HEK293 (cell line): ENCODE measurements around the gene ZNF565.

Source experiments
- FEZF1 ChIP-seq: fragments of 450-650 bp; formaldehyde crosslinking; IDR thresholded peaks from 2 replicates; pipeline ENCODE4 v1.5.1; 2016; ENCODE audit warnings: missing biosample characterization, missing genetic modification characterization
- GLI2 ChIP-seq: fragments of 450-650 bp; formaldehyde crosslinking; IDR thresholded peaks from 2 replicates; pipeline ENCODE4; 2017; ENCODE audit warnings: missing biosample characterization, missing genetic modification characterization, low read depth, borderline replicate concordance
- HOXA7 ChIP-seq: sonication (generic); formaldehyde crosslinking; IDR thresholded peaks from 2 replicates; pipeline ENCODE4 v1.8.1; 2022; ENCODE audit warnings: missing genetic modification reagents, borderline replicate concordance
- HOXD13 ChIP-seq: sonication (generic); formaldehyde crosslinking; IDR thresholded peaks from 2 replicates; pipeline ENCODE4 v1.8.0; 2022; ENCODE audit warnings: missing genetic modification reagents, borderline replicate concordance
- KLF7 ChIP-seq: fragments of 450-650 bp; formaldehyde crosslinking; IDR thresholded peaks from 2 replicates; pipeline ENCODE4 v1.5.1; 2016; ENCODE audit warnings: missing biosample characterization, missing genetic modification characterization, borderline replicate concordance
- SETDB1 ChIP-seq: IDR thresholded peaks from one replicate; pipeline ENCODE4 v1.6.1; 2017; ENCODE audit warnings: mild to moderate bottlenecking, low read length, moderate library complexity, mixed read lengths; ENCODE audit not compliant: insufficient read length
- SP2 ChIP-seq: fragments of 450-650 bp; formaldehyde crosslinking; IDR thresholded peaks from 2 replicates; pipeline ENCODE4 v1.5.1; 2016; ENCODE audit warnings: missing biosample characterization, missing genetic modification characterization
- TRIM28 ChIP-seq: IDR thresholded peaks from 2 replicates; pipeline ENCODE4 v1.6.1; 2011; ENCODE audit warnings: low read length, control low read depth, borderline replicate concordance
- ZBTB20 ChIP-seq: fragments of 450-650 bp; formaldehyde crosslinking; IDR thresholded peaks from 2 replicates; pipeline ENCODE4 v1.5.1; 2016; ENCODE audit warnings: missing biosample characterization, missing genetic modification characterization
- ZNF133 ChIP-seq: fragments of 450-650 bp; formaldehyde crosslinking; IDR thresholded peaks from 2 replicates; pipeline ENCODE4 v1.5.1; 2016; ENCODE audit warnings: missing biosample characterization, missing genetic modification characterization
- ZNF140 ChIP-seq: fragments of 450-650 bp; formaldehyde crosslinking; IDR thresholded peaks from 2 replicates; pipeline ENCODE4 v1.5.1; 2016; ENCODE audit warnings: missing biosample characterization, missing genetic modification characterization
- ZNF19 ChIP-seq: fragments of 450-650 bp; formaldehyde crosslinking; IDR thresholded peaks from 2 replicates; pipeline ENCODE4; 2016; ENCODE audit warnings: missing biosample characterization, missing genetic modification characterization, low read depth
- ZNF239 ChIP-seq: fragments of 450-650 bp; formaldehyde crosslinking; IDR thresholded peaks from 2 replicates; pipeline ENCODE4 v1.5.1; 2016; ENCODE audit warnings: missing biosample characterization, missing genetic modification characterization
- ZNF354C ChIP-seq: fragments of 450-650 bp; formaldehyde crosslinking; IDR thresholded peaks from 2 replicates; pipeline ENCODE4 v1.5.1; 2016; ENCODE audit warnings: missing biosample characterization, missing genetic modification characterization, low read depth, borderline replicate concordance
- ZNF37A ChIP-seq: fragments of 450-650 bp; IDR thresholded peaks from 2 replicates; pipeline ENCODE4 v1.5.1; 2018; ENCODE audit warnings: missing biosample characterization, missing genetic modification characterization
- ZNF404 ChIP-seq: fragments of 450-650 bp; formaldehyde crosslinking; IDR thresholded peaks from 2 replicates; pipeline ENCODE4 v1.5.1; 2017; ENCODE audit warnings: missing biosample characterization, missing genetic modification characterization
- ZNF416 ChIP-seq: fragments of 450-650 bp; formaldehyde crosslinking; IDR thresholded peaks from 2 replicates; pipeline ENCODE4 v1.5.1; 2016; ENCODE audit warnings: missing biosample characterization, missing genetic modification characterization
- ZNF433 ChIP-seq: fragments of 450-650 bp; formaldehyde crosslinking; IDR thresholded peaks from 2 replicates; pipeline ENCODE4 v1.5.1; 2016; ENCODE audit warnings: missing biosample characterization, missing genetic modification characterization, low read depth
- ZNF514 ChIP-seq: fragments of 450-650 bp; formaldehyde crosslinking; IDR thresholded peaks from 2 replicates; pipeline ENCODE4 v1.5.1; 2016; ENCODE audit warnings: missing biosample characterization, missing genetic modification characterization
- ZNF529 ChIP-seq: fragments of 450-650 bp; formaldehyde crosslinking; IDR thresholded peaks from 2 replicates; pipeline ENCODE4 v1.5.1; 2017; ENCODE audit warnings: missing genetic modification characterization, missing biosample characterization; ENCODE audit not compliant: insufficient replicate concordance
- ZNF560 ChIP-seq: fragments of 450-650 bp; formaldehyde crosslinking; IDR thresholded peaks from 2 replicates; pipeline ENCODE4 v1.5.1; 2017; ENCODE audit warnings: missing biosample characterization, missing genetic modification characterization, borderline replicate concordance
- ZNF571 ChIP-seq: fragments of 450-650 bp; formaldehyde crosslinking; IDR thresholded peaks from 2 replicates; pipeline ENCODE4 v1.5.0; 2017; ENCODE audit warnings: missing biosample characterization, missing genetic modification characterization
- ZNF626 ChIP-seq: fragments of 450-650 bp; sonication (Bioruptor Pico); formaldehyde crosslinking; IDR thresholded peaks from 2 replicates; pipeline ENCODE4 v1.5.1; 2018; ENCODE audit warnings: missing biosample characterization, missing genetic modification characterization, inconsistent platforms
- ZNF664 ChIP-seq: fragments of 450-650 bp; formaldehyde crosslinking; IDR thresholded peaks from 2 replicates; pipeline ENCODE4 v1.5.1; 2016; ENCODE audit warnings: missing biosample characterization, missing genetic modification characterization
- ZNF677 ChIP-seq: fragments of 450-650 bp; IDR thresholded peaks from 2 replicates; pipeline ENCODE4 v1.5.0; 2018; ENCODE audit warnings: missing biosample characterization, mild to moderate bottlenecking, missing genetic modification characterization, moderate library complexity
- ZNF76 ChIP-seq: fragments of 450-650 bp; formaldehyde crosslinking; IDR thresholded peaks from 2 replicates; pipeline ENCODE4; 2016; ENCODE audit warnings: low read depth, missing biosample characterization, missing genetic modification characterization, borderline replicate concordance
- ZNF785 ChIP-seq: fragments of 450-650 bp; formaldehyde crosslinking; IDR thresholded peaks from 2 replicates; pipeline ENCODE4 v1.5.1; 2016; ENCODE audit warnings: missing biosample characterization, missing genetic modification characterization
- ZSCAN23 ChIP-seq: fragments of 450-650 bp; formaldehyde crosslinking; IDR thresholded peaks from 2 replicates; pipeline ENCODE4 v1.5.1; 2016; ENCODE audit warnings: missing biosample characterization, missing genetic modification characterization
- TF ChIP-seq, protein P1 (sequence below): fragments of 450-650 bp; formaldehyde crosslinking; IDR thresholded peaks from 2 replicates; pipeline ENCODE4 v1.5.1; 2016; ENCODE audit warnings: missing biosample characterization, missing genetic modification characterization, low read depth
- TF ChIP-seq, protein P2 (sequence below): fragments of 450-650 bp; formaldehyde crosslinking; IDR thresholded peaks from 2 replicates; pipeline ENCODE4 v1.5.1; 2016; ENCODE audit warnings: missing biosample characterization, missing genetic modification characterization
- TF ChIP-seq, protein P3 (sequence below): fragments of 450-650 bp; formaldehyde crosslinking; IDR thresholded peaks from 2 replicates; pipeline ENCODE4 v1.5.1; 2016; ENCODE audit warnings: missing biosample characterization, missing genetic modification characterization
- TF ChIP-seq, protein P4 (sequence below): fragments of 450-650 bp; formaldehyde crosslinking; IDR thresholded peaks from 2 replicates; pipeline ENCODE4 v1.5.1; 2016; ENCODE audit warnings: missing biosample characterization, missing genetic modification characterization

The ZNF565 gene

DNA sequence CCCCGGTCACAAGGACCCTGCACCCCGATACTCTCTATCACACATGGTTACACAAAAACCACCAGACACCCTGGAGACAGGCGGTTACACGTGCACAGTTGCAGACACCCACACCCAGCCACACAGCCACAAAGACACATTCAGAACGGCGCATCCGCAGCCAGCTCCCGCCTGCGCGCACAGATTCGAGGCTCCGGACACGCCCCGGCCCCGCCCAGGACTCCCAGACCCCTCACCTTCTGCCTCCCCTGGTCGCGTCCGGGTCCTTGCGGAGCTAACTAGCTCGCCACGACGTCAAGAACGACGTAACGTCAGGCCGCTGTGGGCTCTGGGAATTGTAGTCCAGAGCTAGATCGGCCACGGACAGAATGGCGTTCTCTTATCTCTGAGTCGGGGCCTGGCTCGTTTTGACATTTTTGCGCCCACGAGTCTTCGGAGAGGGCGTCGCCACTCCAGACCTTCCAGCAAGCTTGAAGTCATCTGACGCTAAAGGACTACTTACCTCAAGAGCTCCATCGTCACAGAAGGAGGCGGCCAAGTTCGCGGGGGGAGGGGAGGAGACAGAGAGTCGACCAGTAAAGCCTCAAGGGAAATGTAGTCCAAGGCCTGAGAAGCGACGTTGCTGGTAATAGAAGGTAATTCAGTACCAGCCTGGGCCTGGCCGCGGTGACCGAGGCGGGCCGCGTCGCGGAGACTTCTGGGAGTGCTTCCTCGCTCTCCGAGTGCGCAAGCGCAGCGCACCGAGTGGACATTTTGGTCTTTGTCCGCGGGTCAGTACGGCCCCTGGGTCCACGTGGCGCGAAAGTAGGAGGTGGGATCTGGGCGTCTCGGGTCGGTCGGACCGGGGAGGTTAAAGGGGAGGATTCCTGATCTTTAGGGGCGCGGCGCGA, at the start of gene ZNF565, which contains the start of gene ZNF146 (continued):
- TF ChIP-seq TRIM28 (0 out of 2 replicates have a peak, but pooled peaks have one; percentile 38), ZSCAN23 (tag by site-specific recombination) (no peak), ZNF514 (tag by site-specific recombination) (no peak), ZNF354C (tag by site-specific recombination) (no peak), KLF7 (tag by site-specific recombination) (peak; percentile 98), SETDB1 (no peak), FEZF1 (tag by site-specific recombination) (no peak), GLI2 (tag by site-specific recombination) (no peak), ZNF677 (tag by site-specific recombination) (no peak), ZNF785 (tag by site-specific recombination) (no peak), ZNF239 (tag by site-specific recombination) (peak; percentile 9; the same call in 1 of the 2 replicates), ZNF571 (tag by site-specific recombination) (no peak), ZNF37A (tag by site-specific recombination) (no peak), ZNF664 (no peak), ZNF416 (tag by site-specific recombination) (no peak), ZNF560 (tag by site-specific recombination) (no peak), ZNF19 (no peak), HOXD13 (CRISPR knock-in tag) (no peak), ZBTB20 (tag by site-specific recombination) (peak; percentile 86; the same call in 1 of the 2 replicates), ZNF140 (tag by site-specific recombination) (no peak), SP2 (tag by site-specific recombination) (peak; percentile 96), ZNF626 (no peak), ZNF404 (tag by site-specific recombination) (no peak), ZNF133 (tag by site-specific recombination) (no peak), ZNF529 (tag by site-specific recombination) (no peak), ZNF76 (tag by site-specific recombination) (peak; percentile 100), HOXA7 (CRISPR knock-in tag) (no peak), ZNF433 (no peak)
- TF ChIP-seq, protein P1, sequence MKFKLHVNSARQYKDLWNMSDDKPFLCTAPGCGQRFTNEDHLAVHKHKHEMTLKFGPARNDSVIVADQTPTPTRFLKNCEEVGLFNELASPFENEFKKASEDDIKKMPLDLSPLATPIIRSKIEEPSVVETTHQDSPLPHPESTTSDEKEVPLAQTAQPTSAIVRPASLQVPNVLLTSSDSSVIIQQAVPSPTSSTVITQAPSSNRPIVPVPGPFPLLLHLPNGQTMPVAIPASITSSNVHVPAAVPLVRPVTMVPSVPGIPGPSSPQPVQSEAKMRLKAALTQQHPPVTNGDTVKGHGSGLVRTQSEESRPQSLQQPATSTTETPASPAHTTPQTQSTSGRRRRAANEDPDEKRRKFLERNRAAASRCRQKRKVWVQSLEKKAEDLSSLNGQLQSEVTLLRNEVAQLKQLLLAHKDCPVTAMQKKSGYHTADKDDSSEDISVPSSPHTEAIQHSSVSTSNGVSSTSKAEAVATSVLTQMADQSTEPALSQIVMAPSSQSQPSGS (tag by site-specific recombination), result peak; percentile 90
- TF ChIP-seq, protein P2, sequence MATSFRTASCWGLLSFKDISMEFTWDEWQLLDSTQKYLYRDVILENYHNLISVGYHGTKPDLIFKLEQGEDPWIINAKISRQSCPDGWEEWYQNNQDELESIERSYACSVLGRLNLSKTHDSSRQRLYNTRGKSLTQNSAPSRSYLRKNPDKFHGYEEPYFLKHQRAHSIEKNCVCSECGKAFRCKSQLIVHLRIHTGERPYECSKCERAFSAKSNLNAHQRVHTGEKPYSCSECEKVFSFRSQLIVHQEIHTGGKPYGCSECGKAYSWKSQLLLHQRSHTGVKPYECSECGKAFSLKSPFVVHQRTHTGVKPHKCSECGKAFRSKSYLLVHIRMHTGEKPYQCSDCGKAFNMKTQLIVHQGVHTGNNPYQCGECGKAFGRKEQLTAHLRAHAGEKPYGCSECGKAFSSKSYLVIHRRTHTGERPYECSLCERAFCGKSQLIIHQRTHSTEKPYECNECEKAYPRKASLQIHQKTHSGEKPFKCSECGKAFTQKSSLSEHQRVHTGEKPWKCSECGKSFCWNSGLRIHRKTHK, result no peak
- TF ChIP-seq, protein P3, sequence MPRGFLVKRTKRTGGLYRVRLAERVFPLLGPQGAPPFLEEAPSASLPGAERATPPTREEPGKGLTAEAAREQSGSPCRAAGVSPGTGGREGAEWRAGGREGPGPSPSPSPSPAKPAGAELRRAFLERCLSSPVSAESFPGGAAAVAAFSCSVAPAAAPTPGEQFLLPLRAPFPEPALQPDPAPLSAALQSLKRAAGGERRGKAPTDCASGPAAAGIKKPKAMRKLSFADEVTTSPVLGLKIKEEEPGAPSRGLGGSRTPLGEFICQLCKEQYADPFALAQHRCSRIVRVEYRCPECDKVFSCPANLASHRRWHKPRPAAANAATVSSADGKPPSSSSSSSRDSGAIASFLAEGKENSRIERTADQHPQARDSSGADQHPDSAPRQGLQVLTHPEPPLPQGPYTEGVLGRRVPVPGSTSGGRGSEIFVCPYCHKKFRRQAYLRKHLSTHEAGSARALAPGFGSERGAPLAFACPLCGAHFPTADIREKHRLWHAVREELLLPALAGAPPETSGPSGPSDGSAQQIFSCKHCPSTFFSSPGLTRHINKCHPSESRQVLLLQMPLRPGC, result no peak
- TF ChIP-seq, protein P4, sequence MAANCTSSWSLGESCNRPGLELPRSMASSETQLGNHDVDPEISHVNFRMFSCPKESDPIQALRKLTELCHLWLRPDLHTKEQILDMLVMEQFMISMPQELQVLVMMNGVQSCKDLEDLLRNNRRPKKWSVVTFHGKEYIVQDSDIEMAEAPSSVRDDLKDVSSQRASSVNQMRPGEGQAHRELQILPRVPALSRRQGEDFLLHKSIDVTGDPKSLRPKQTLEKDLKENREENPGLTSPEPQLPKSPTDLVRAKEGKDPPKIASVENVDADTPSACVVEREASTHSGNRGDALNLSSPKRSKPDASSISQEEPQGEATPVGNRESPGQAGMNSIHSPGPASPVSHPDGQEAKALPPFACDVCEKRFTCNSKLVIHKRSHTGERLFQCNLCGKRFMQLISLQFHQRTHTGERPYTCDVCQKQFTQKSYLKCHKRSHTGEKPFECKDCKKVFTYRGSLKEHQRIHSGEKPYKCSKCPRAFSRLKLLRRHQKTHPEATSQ (tag by site-specific recombination), result peak; percentile 62; the same call in 1 of the 2 replicates
